ENCODE data around the gene FBXW2.

DNA sequence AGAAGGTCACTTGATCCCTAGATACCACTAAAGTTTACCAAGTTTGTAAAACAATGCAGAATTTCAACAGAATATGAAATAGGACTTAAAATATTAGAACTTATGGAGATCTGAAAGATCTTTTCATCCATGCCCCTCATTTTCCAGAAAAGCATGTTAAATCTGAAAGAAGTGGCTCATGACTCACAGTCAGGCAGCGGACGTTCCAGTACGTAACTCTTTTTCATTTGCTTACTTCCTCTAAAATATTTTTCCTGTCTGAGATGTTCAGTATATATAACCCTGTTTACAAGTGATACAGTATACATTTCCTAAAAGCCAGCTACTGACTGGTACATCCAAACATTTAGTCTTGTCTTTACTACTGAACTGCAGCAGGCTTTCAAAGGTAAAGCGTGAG lies 22.3 kb downstream of the FBXW2 start:
- TF ChIP-seq POLR2A (IDR thresholded peaks at IDR 0.05), result no peak
- TF ChIP-seq, protein P1, sequence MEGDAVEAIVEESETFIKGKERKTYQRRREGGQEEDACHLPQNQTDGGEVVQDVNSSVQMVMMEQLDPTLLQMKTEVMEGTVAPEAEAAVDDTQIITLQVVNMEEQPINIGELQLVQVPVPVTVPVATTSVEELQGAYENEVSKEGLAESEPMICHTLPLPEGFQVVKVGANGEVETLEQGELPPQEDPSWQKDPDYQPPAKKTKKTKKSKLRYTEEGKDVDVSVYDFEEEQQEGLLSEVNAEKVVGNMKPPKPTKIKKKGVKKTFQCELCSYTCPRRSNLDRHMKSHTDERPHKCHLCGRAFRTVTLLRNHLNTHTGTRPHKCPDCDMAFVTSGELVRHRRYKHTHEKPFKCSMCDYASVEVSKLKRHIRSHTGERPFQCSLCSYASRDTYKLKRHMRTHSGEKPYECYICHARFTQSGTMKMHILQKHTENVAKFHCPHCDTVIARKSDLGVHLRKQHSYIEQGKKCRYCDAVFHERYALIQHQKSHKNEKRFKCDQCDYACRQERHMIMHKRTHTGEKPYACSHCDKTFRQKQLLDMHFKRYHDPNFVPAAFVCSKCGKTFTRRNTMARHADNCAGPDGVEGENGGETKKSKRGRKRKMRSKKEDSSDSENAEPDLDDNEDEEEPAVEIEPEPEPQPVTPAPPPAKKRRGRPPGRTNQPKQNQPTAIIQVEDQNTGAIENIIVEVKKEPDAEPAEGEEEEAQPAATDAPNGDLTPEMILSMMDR (IDR thresholded peaks at IDR 0.05), result no peak
